Hepatocyte (in vitro differentiated cells): ENCODE data around the gene MRPL27. TPM values are rescaled to one million over a fixed set of nuclear protein-coding genes. Genes with fewer than 3 reads are reported as not detected.

Source experiments
- DNase-seq: peaks from one replicate; pipeline ENCODE4 v3.0.0-alpha.2; 2016; ENCODE audit warnings: low spot score
- H2AFZ ChIP-seq: fragments of 200-600 bp; sonication (generic); 2 replicates; pipeline ENCODE4 v1.6.0; 2016; ENCODE audit warnings: antibody characterized with exemption, mild to moderate bottlenecking
- H3K27ac ChIP-seq: fragments of 200-600 bp; sonication (generic); 2 replicates; pipeline ENCODE4 v1.5.1; 2016; ENCODE audit warnings: mild to moderate bottlenecking
- H3K27me3 ChIP-seq: fragments of 200-600 bp; sonication (generic); 2 replicates; pipeline ENCODE4 v1.6.1; 2016
- H3K36me3 ChIP-seq: fragments of 200-600 bp; sonication (generic); replicated peaks from 2 replicates; pipeline ENCODE4 v1.5.1; 2016; ENCODE audit warnings: low read depth; ENCODE audit not compliant: insufficient read depth
- H3K4me1 ChIP-seq: fragments of 200-600 bp; sonication (generic); 2 replicates; pipeline ENCODE4 v1.5.1; 2016; ENCODE audit warnings: mild to moderate bottlenecking, moderate library complexity; ENCODE audit not compliant: insufficient read depth
- H3K4me2 ChIP-seq: fragments of 200-600 bp; sonication (generic); 2 replicates; pipeline ENCODE4 v1.6.0; 2016
- H3K4me3 ChIP-seq: fragments of 200-600 bp; sonication (generic); 2 replicates; pipeline ENCODE4 v1.5.1; 2016; ENCODE audit warnings: mild to moderate bottlenecking
- H3K79me2 ChIP-seq: fragments of 200-600 bp; sonication (generic); 2 replicates; pipeline ENCODE4 v1.6.0; 2017; ENCODE audit warnings: mild to moderate bottlenecking
- H3K9me2 ChIP-seq: fragments of 200-600 bp; sonication (generic); replicated peaks from 2 replicates; pipeline ENCODE4 v1.6.0; 2017; ENCODE audit warnings: mild to moderate bottlenecking; ENCODE audit not compliant: insufficient read depth
- H3K9me3 ChIP-seq: fragments of 200-600 bp; sonication (generic); 2 replicates; pipeline ENCODE4 v1.5.1; 2016; ENCODE audit warnings: low read depth, mild to moderate bottlenecking
- H4K20me1 ChIP-seq: fragments of 200-600 bp; sonication (generic); 2 replicates; pipeline ENCODE4 v1.6.0; 2016; ENCODE audit warnings: mild to moderate bottlenecking; ENCODE audit not compliant: insufficient read depth, poor library complexity, severe bottlenecking
- EZH2 ChIP-seq: fragments of 200-600 bp; sonication (generic); IDR thresholded peaks from 2 replicates; pipeline ENCODE4 v1.6.1; 2016; ENCODE audit warnings: antibody characterized with exemption, mild to moderate bottlenecking, borderline replicate concordance
- EZH2phosphoT487 ChIP-seq: fragments of 200-600 bp; sonication (generic); IDR thresholded peaks from one replicate; pipeline ENCODE4 v1.6.1; 2018; ENCODE audit warnings: antibody characterized with exemption, mild to moderate bottlenecking, low read depth, moderate library complexity; ENCODE audit not compliant: unreplicated experiment, severe bottlenecking
- WGBS: methylation state at CpG from one replicate; pipeline ENCODE4 v1.1.6; 2016; ENCODE audit warnings: low lambda C conversion rate; ENCODE audit errors: missing lambda C conversion rate; 5-methylcytosine and 5-hydroxymethylcytosine counted together
- polyA plus RNA-seq: library from polyadenylated mRNA; unstranded; fragments of >200 nt; fragmentation: Nextera tagmentation; extraction: Ambion mirVana; gene quantifications from 2 replicates; pipeline ENCODE4 v1.2.1, GENCODE V29; 2016
- total RNA-seq: library from RNA; depleted of rRNA; stranded (reverse); fragments of >200 nt; gene quantifications from 2 replicates; pipeline ENCODE4 v1.2.3, GENCODE V29; 2014
- TF ChIP-seq, protein P1 (sequence below): fragments of 200-600 bp; sonication (generic); IDR thresholded peaks from 2 replicates; pipeline ENCODE4 v1.5.1; 2016; ENCODE audit warnings: antibody characterized with exemption, mild to moderate bottlenecking; ENCODE audit not compliant: poor library complexity

The MRPL27 gene
- total and polyA plus RNA-seq, 2 experiments from 2014 or later = 83.0 to 139 TPM

DNA sequence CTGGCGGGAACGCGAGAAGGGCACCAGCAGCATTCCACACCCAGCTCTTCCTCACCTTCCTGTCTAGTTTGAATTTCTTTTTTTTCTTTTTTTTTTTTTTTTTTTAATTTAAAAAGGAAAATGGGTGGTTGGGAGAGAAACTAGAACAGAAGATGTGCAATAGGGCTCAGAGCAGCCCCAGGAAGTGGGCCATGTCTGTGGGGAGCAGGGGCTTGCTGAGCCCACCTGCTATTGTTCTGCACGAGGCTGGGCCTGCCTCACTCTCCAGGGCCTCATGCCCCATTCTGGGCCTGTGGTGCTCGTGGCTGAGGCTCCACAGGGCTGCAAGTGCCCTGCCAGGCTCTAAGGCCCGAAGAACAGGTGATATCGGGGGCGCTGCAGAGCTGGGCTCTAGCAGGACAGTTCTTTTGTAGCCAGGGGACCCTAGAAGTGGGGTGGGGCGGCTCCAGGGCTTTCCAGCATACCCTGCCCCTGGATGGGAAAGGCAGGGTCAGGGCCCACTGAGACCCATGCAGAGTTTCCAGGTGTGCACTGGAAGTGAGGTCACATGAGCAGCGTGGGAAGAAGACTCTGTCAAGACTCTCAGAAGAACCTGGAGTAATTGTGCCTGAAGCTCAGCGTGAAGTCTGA lies 12.4 kb downstream of the MRPL27 start:
- Histone ChIP-seq H2AFZ (no peak overlapping the region), H3K9me2 (no peaks in the 10 kb centered on the region), H3K4me3 (no peak overlapping the region), H3K79me2 (no peaks in the 10 kb centered on the region), H4K20me1 (no peaks in the 10 kb centered on the region), H3K9me3 (no peaks in the 10 kb centered on the region), H3K4me1 (peaks cover 7% of the 10 kb centered on the region), H3K36me3 (no peaks in the 10 kb centered on the region), H3K4me2 (no peak overlapping the region), H3K27ac (no peak overlapping the region), H3K27me3 (no peaks in the 10 kb centered on the region)
- WGBS = 90% methylated on average over 11 of the region's 11 CpGs
- TF ChIP-seq, protein P1, sequence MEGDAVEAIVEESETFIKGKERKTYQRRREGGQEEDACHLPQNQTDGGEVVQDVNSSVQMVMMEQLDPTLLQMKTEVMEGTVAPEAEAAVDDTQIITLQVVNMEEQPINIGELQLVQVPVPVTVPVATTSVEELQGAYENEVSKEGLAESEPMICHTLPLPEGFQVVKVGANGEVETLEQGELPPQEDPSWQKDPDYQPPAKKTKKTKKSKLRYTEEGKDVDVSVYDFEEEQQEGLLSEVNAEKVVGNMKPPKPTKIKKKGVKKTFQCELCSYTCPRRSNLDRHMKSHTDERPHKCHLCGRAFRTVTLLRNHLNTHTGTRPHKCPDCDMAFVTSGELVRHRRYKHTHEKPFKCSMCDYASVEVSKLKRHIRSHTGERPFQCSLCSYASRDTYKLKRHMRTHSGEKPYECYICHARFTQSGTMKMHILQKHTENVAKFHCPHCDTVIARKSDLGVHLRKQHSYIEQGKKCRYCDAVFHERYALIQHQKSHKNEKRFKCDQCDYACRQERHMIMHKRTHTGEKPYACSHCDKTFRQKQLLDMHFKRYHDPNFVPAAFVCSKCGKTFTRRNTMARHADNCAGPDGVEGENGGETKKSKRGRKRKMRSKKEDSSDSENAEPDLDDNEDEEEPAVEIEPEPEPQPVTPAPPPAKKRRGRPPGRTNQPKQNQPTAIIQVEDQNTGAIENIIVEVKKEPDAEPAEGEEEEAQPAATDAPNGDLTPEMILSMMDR = no peak
- no peak for TF ChIP-seq EZH2phosphoT487
- TF ChIP-seq EZH2 = no peak
- no peak for DNase-seq

DNA sequence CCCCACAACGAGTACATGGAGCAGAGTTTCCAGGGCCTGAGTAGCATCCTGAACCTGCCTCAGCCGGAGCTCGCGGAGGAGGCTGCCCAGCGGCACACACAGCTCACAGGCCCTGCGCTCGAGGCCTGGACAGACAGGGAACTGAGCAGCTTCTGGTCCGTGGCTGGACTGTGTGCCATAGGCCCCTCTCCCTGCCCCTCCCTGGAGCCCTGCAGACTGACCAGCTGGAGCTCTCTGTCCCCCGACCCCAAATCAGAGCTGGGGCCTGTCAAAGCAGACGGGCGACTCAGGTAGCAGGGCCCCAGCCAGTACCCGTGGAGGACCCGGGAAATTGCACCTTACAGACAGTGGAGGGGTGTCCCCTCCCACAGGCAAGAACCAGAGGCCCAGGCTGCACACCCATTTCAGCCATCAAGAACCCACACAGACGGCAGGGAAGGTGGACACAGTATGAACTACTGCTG lies 13.0 kb downstream of the MRPL27 start:
- Histone ChIP-seq H3K9me3 (no peaks in the 10 kb centered on the region), H3K27me3 (no peaks in the 10 kb centered on the region), H2AFZ (no peak overlapping the region), H3K4me2 (no peak overlapping the region), H4K20me1 (no peaks in the 10 kb centered on the region), H3K36me3 (no peaks in the 10 kb centered on the region), H3K27ac (no peak overlapping the region), H3K4me3 (no peak overlapping the region), H3K9me2 (no peaks in the 10 kb centered on the region), H3K79me2 (no peaks in the 10 kb centered on the region), H3K4me1 (peaks cover 7% of the 10 kb centered on the region)
- 88% methylated on average over 14 of the region's 14 CpGs for WGBS
- TF ChIP-seq, protein P1 = no peak
- TF ChIP-seq EZH2 (no peak), EZH2phosphoT487 (no peak)
- DNase-seq = no peak

DNA sequence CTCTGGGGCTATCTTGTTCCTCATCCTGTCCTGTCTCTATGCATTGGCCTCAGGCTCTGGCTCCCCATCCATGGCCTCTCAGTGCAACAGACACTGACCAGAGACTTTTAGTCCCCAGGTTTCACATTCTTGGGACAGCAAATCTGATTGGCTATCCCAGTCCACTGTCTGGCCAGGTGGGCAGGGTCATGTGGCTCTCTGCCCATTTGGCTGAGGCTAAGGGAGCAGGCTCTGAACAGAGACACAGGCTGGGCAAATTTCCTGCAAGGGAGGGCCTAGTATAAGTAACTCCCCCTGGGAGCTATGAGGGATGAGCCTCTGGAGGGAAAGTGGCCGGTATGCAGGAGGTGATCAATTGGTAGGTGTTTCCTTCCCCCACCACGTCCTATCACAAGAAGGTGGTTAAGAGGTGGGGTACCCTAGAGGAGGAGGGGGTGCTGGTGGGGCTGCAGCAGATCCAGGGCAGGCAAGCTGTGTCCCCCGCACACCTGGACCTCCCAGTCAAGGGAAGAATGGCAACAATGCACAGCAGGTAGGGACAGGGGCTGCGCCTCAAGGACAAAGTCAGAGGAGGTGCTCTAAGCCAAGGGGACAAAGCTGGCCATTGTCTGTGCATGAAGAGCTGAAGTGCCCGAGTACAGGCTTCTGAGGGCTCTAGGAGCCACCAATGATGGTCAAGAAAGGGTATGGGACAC lies 13.8 kb downstream of the MRPL27 start:
- H3K4me1 ChIP-seq = peaks cover 7% of the 10 kb centered on the region
- no peaks in the 10 kb centered on the region for H3K27me3 ChIP-seq
- no peaks in the 10 kb centered on the region for H3K79me2 ChIP-seq
- no peak overlapping the region for H3K4me2 ChIP-seq
- TF ChIP-seq EZH2phosphoT487 = no peak
- TF ChIP-seq, protein P1 = no peak
- TF ChIP-seq EZH2 = no peak
- WGBS = 93% methylated on average over 5 of the region's 5 CpGs
- DNase-seq = no peak
- H3K4me3 ChIP-seq = no peak overlapping the region
- H3K27ac ChIP-seq = no peak overlapping the region
- no peaks in the 10 kb centered on the region for H3K9me2 ChIP-seq
- no peaks in the 10 kb centered on the region for H3K36me3 ChIP-seq
- H4K20me1 ChIP-seq = no peaks in the 10 kb centered on the region
- H3K9me3 ChIP-seq = no peaks in the 10 kb centered on the region
- H2AFZ ChIP-seq = no peak overlapping the region
